HUES6 (cell line): Measurements from ENCODE around the gene OR2T5.
"Not testable (repeated sequence)": the region's sequence is repeated elsewhere in the genome, so short reads cannot be mapped to it uniquely, and the experiment has no call there.

ENCODE experiments used
- H3K27ac ChIP-seq: 2 replicates; pipeline ENCODE4 v1.7.0; 2013; ENCODE audit warnings: low read depth, mild to moderate bottlenecking, low read length, inconsistent platforms
- H3K27me3 ChIP-seq: 2 replicates; pipeline ENCODE4 v1.6.1; 2013; ENCODE audit warnings: low read length; ENCODE audit not compliant: control insufficient read depth, insufficient read depth
- H3K36me3 ChIP-seq: 2 replicates; pipeline ENCODE4 v1.6.1; 2013; ENCODE audit warnings: low read length; ENCODE audit not compliant: control insufficient read depth, insufficient read depth
- H3K4me1 ChIP-seq: 2 replicates; pipeline ENCODE4 v1.6.1; 2013; ENCODE audit warnings: low read length; ENCODE audit not compliant: control insufficient read depth, insufficient read depth
- H3K4me3 ChIP-seq: 2 replicates; pipeline ENCODE4 v1.5.1; 2013; ENCODE audit warnings: low read depth, low read length
- H3K9ac ChIP-seq: one replicate; pipeline ENCODE4 v1.6.1; 2013; ENCODE audit warnings: mild to moderate bottlenecking, low read length
- H3K9me3 ChIP-seq: 2 replicates; pipeline ENCODE4 v1.6.1; 2013; ENCODE audit warnings: low read depth, low read length; ENCODE audit not compliant: control insufficient read depth, insufficient read depth

Gene OR2T5

DNA sequence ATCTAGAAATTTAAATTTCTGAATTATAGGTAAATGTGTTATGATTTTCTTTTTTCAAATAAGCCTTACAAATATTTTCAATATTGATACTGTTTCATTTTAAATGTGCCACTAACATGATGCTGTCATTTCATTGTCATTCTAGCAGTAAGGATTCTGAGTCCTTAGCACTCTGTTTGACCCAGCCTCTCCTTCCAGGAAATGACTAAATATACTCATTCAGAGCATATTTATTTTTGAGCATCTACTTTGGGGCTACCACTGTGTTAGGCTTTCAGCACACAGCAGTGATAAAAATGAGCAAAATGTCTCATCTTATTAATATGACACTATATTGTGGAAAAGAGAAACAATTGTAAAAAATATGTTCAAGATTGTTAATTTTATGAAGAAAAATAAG is 21.8 kb downstream of the OR2T5 start:
- H3K9ac ChIP-seq, H3K27me3 ChIP-seq, H3K4me1 ChIP-seq, H3K9me3 ChIP-seq, H3K27ac ChIP-seq, H3K36me3 ChIP-seq, H3K4me3 ChIP-seq: not testable (repeated sequence)

GRCh38 chr1:248521856-248522255 is 33.5 kb downstream of the OR2T5 start:
- H3K36me3 ChIP-seq = no peaks in the 10 kb centered on the region
- peaks cover 24% of the 10 kb centered on the region; the same call in 1 of the 2 replicates for H3K9me3 ChIP-seq
- no peak overlapping the region for H3K9ac ChIP-seq

GRCh38 chr1:248537449-248537848 is 49.1 kb downstream of the OR2T5 start:
- H3K9me3 ChIP-seq, H3K27me3 ChIP-seq, H3K36me3 ChIP-seq, H3K4me1 ChIP-seq, H3K27ac ChIP-seq, H3K9ac ChIP-seq, H3K4me3 ChIP-seq: not testable (repeated sequence)

More at GRCh38 chr1:248521856-248522255, 33.5 kb downstream of the OR2T5 start:
- Histone ChIP-seq H3K4me3 (no peak overlapping the region), H3K27ac (no peak overlapping the region), H3K4me1 (no peaks in the 10 kb centered on the region), H3K27me3 (no peaks in the 10 kb centered on the region; the same call in 1 of the 2 replicates)
